ENCODE measurements around the gene MAPK13.

DNA sequence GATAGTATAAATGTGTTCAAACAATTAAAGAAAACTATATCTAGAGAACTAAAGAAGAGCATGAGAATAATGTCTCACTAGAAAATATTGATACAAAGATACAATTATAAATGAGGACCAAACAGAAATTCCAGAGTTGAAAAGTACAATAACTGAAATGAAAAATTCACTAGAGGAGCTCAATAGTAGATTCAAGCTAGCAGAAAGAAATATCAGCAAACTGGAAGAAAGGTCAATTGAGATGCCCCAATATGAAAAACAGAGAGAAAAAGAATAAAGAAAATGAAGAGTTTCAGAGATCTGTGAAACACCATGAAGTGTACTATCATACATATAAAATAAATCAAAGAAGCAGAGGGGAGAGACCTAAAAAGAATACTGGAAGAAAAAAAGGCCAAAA lies 48.2 kb downstream of the MAPK13 start:
- no peak for TF ChIP-seq ZNF565 (CRISPR knock-in tag; conservative IDR thresholded peaks at IDR 0.05; ENCODE audit: low read depth)
- TF ChIP-seq, protein P1, sequence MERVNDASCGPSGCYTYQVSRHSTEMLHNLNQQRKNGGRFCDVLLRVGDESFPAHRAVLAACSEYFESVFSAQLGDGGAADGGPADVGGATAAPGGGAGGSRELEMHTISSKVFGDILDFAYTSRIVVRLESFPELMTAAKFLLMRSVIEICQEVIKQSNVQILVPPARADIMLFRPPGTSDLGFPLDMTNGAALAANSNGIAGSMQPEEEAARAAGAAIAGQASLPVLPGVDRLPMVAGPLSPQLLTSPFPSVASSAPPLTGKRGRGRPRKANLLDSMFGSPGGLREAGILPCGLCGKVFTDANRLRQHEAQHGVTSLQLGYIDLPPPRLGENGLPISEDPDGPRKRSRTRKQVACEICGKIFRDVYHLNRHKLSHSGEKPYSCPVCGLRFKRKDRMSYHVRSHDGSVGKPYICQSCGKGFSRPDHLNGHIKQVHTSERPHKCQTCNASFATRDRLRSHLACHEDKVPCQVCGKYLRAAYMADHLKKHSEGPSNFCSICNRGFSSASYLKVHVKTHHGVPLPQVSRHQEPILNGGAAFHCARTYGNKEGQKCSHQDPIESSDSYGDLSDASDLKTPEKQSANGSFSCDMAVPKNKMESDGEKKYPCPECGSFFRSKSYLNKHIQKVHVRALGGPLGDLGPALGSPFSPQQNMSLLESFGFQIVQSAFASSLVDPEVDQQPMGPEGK (CRISPR knock-in tag; IDR thresholded peaks at IDR 0.05; ENCODE audit: borderline replicate concordance): no peak
- no peak for TF ChIP-seq ARNTL (CRISPR knock-in tag; IDR thresholded peaks at IDR 0.05; ENCODE audit: borderline replicate concordance, low read depth)
- TF ChIP-seq, protein P2, sequence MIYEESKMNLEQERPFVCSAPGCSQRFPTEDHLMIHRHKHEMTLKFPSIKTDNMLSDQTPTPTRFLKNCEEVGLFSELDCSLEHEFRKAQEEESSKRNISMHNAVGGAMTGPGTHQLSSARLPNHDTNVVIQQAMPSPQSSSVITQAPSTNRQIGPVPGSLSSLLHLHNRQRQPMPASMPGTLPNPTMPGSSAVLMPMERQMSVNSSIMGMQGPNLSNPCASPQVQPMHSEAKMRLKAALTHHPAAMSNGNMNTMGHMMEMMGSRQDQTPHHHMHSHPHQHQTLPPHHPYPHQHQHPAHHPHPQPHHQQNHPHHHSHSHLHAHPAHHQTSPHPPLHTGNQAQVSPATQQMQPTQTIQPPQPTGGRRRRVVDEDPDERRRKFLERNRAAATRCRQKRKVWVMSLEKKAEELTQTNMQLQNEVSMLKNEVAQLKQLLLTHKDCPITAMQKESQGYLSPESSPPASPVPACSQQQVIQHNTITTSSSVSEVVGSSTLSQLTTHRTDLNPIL (CRISPR knock-in tag; IDR thresholded peaks at IDR 0.05; ENCODE audit: low read depth): no peak
- TF ChIP-seq ZNF70 (CRISPR knock-in tag; IDR thresholded peaks at IDR 0.05): no peak
- TF ChIP-seq TOX (CRISPR knock-in tag; IDR thresholded peaks at IDR 0.05; ENCODE audit: borderline replicate concordance): no peak
- TF ChIP-seq CSDC2 (CRISPR knock-in tag; IDR thresholded peaks at IDR 0.05): no peak
- TF ChIP-seq ZFP30 (CRISPR knock-in tag; IDR thresholded peaks at IDR 0.05): 0 out of 2 replicates have a peak, but pooled peaks have one; percentile 51
- TF ChIP-seq SNAI2 (CRISPR knock-in tag; IDR thresholded peaks at IDR 0.05): no peak

Data from SK-N-SH treated with all-trans-retinoic acid at 6 μM for 48 hours (cell line).